A549 (cell line): ENCODE measurements around the gene ABHD5.

Experiments used
- ATOH8 ChIP-seq: fragments of 250-450 bp; sonication (Bioruptor Pico); IDR thresholded peaks from 2 replicates; pipeline ENCODE4 v1.5.0; 2020; ENCODE audit warnings: low read depth, mild to moderate bottlenecking, moderate library complexity
- CHD2 ChIP-seq: fragments of 150-350 bp; IDR thresholded peaks from 2 replicates; pipeline ENCODE4 v1.6.1; 2014; ENCODE audit warnings: low read length; ENCODE audit not compliant: partially characterized antibody
- CTCF ChIP-seq: fragments of >200 bp; sonication (Bioruptor Twin); formaldehyde crosslinking; IDR thresholded peaks from 3 replicates; pipeline ENCODE4 v1.5.1; 2016
- E2F6 ChIP-seq: IDR thresholded peaks from 2 replicates; pipeline ENCODE4 v1.6.1; 2012; ENCODE audit warnings: low read depth, borderline replicate concordance
- EHF ChIP-seq: fragments of 250-450 bp; sonication (Bioruptor Pico); IDR thresholded peaks from 2 replicates; pipeline ENCODE4 v1.5.0; 2020; ENCODE audit warnings: mild to moderate bottlenecking
- ELK1 ChIP-seq: fragments of 150-350 bp; IDR thresholded peaks from 2 replicates; pipeline ENCODE4 v1.6.1; 2014; ENCODE audit warnings: low read depth, mild to moderate bottlenecking, low read length
- EP300 ChIP-seq, 2 experiments: fragments of >200 bp; sonication (Bioruptor Twin); formaldehyde crosslinking; IDR thresholded peaks; 2 replicates in 1 of 2; 3 replicates in 1 of 2; pipeline ENCODE4 v1.6.1; 2016 to 2017
- FOSL2 ChIP-seq, 2 experiments: fragments of 450-650 bp in 1 of 2; fragments of >200 bp in 1 of 2; sonication (Bioruptor Twin) in 1 of 2; formaldehyde crosslinking; IDR thresholded peaks; 2 replicates each; pipeline versions ENCODE4 v1.5.0 to v1.6.1; 2016 to 2020; ENCODE audit warnings: mild to moderate bottlenecking in 1 of 2, moderate library complexity in 1 of 2
- JUNB ChIP-seq: fragments of >200 bp; sonication (Bioruptor Twin); formaldehyde crosslinking; IDR thresholded peaks from 2 replicates; pipeline ENCODE4 v1.6.1; 2016
- MAX ChIP-seq: IDR thresholded peaks from 2 replicates; pipeline ENCODE4 v1.6.1; 2012
- POLR2A ChIP-seq: IDR thresholded peaks from 2 replicates; pipeline ENCODE4 v1.6.1; 2012; ENCODE audit warnings: mild to moderate bottlenecking, low read length
- POLR2AphosphoS2 ChIP-seq: conservative IDR thresholded peaks from 2 replicates; pipeline ENCODE4 v1.6.1; 2012; ENCODE audit warnings: low read length, improper control_type of control experiment, inconsistent platforms
- SMC3 ChIP-seq: fragments of >200 bp; sonication (Bioruptor Twin); formaldehyde crosslinking; IDR thresholded peaks from 3 replicates; pipeline ENCODE4 v1.6.1; 2018; ENCODE audit warnings: inconsistent platforms
- ZC3H11A ChIP-seq: fragments of 450-650 bp; IDR thresholded peaks from 2 replicates; pipeline ENCODE4 v1.6.1; 2014; ENCODE audit warnings: antibody characterized with exemption, mild to moderate bottlenecking

GRCh38 chr3:43689166-43689565 lies 1.6 kb upstream of the ABHD5 start:
- TF ChIP-seq CTCF, result no peak
- no peak for TF ChIP-seq ELK1
- no peak for TF ChIP-seq EP300 (IDR thresholded peaks at IDR 0.05)
- TF ChIP-seq POLR2A, result no peak
- TF ChIP-seq MAX, result no peak
- no peak for TF ChIP-seq ATOH8
- no peak for TF ChIP-seq FOSL2 (IDR thresholded peaks at IDR 0.05)
- TF ChIP-seq FOSL2 (CRISPR knock-in tag; IDR thresholded peaks at IDR 0.05), result no peak
- no peak for TF ChIP-seq POLR2AphosphoS2
- no peak for TF ChIP-seq CHD2
- TF ChIP-seq ZC3H11A, result no peak
- no peak for TF ChIP-seq E2F6
- TF ChIP-seq EHF (CRISPR knock-in tag), result no peak
- no peak for TF ChIP-seq SMC3
- no peak for TF ChIP-seq JUNB
